HG03520 (cell line): ENCODE data around the gene SLC23A3.
A peak's percentile ranks its signal among the peaks of the same experiment; 100 is the strongest.
"Not testable (repeated sequence)": the region's sequence is repeated elsewhere in the genome, so short reads cannot be mapped to it uniquely, and the experiment has no call there.

Experiments
- ATAC-seq: cut with Tn5 transposase; IDR thresholded peaks from one replicate; pipeline ENCODE4 v1.9.1; 2021; ENCODE audit warnings: mild to moderate bottlenecking, moderate library complexity; ENCODE audit not compliant: unreplicated experiment

The SLC23A3 gene

DNA sequence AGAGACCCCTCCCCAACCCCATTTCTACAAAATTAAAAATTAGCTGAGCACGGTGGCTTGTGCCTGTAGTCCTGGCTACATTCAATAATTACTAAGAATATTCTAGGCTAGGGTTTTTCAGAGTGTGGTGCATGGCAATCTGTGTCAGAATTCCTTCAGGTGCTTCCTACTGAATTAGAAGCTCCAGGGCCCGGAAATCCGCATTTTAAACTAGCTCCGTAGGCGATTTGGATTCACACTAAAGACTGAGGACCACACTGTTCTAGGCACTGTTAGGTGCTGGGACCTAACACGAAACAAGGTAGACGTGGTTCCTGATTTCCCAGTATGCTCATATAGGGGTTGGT lies 36.1 kb upstream of the SLC23A3 start:
- no peak for ATAC-seq

DNA sequence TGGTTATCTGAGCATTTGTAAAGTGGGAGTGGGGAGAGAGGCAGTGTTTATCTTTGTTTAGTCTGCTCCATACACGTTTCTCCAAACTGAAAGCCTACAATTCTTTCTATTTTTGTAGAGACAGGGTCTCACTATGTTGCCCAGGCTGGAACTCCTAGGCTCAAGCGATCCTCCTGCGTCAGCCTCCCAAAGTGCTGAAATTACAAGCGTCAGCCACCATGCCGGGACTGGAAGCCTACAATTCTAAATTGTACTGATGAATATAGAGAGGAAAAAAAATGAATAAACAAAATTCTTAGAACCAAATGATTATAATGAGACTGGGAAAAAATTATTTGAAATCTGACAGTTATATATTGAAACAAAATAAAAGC lies 35.3 kb upstream of the SLC23A3 start:
- no peak for ATAC-seq

DNA sequence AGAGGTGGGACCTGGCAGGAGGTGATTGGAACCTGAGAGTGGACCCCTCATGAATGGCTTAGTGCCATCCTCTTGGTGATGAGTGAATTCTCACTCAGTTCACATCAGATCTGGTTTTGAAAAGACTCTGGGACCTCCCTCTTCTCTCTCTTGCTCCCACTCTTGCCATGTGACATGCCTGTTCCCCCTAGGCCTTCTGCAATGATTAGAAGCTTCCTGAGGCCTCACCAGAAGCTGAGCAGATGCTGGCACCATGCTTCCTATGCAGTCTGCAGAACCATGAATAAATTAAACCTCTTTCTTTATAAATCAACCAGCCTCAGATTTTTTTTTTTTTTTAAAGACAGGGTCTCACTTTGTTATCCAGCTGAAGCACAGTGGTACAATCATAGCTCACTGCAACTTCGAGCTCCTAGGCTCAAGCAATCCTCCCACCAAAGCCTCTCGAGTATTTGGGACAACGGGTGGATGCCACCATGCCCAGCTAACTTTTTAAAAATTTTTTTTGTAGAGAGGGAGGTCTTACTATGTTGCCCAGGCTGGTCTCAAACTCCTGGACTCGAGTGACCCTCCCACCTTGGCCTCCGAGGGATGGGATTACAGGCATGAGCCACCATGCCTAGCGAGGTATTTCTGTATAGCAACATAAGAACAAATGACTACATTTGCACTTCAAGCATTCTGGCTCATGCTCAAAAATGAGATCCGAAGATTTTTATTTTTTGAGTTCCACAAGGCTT lies 34.8 kb upstream of the SLC23A3 start:
- no peak for ATAC-seq

DNA sequence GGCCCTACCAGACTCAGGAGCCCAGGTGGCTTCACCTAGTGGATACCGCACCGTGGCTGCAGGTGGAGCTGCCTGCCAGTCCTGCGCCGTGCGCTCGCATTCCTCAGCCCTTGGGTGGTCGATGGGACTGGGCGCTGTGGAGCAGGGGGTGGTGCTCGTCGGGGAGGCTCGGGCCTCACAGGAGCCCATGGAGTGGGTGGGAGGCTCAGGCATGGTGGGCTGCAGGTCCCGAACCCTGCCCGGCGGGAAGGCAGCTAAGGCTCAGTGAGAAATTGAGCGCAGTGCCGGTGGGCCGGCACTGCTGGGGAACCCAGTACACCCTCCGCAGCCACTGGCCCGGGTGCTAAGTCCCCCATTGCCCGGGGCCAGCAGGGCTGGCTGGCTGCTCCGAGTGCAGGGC lies 31.5 kb upstream of the SLC23A3 start:
- ATAC-seq = not testable (repeated sequence)

DNA sequence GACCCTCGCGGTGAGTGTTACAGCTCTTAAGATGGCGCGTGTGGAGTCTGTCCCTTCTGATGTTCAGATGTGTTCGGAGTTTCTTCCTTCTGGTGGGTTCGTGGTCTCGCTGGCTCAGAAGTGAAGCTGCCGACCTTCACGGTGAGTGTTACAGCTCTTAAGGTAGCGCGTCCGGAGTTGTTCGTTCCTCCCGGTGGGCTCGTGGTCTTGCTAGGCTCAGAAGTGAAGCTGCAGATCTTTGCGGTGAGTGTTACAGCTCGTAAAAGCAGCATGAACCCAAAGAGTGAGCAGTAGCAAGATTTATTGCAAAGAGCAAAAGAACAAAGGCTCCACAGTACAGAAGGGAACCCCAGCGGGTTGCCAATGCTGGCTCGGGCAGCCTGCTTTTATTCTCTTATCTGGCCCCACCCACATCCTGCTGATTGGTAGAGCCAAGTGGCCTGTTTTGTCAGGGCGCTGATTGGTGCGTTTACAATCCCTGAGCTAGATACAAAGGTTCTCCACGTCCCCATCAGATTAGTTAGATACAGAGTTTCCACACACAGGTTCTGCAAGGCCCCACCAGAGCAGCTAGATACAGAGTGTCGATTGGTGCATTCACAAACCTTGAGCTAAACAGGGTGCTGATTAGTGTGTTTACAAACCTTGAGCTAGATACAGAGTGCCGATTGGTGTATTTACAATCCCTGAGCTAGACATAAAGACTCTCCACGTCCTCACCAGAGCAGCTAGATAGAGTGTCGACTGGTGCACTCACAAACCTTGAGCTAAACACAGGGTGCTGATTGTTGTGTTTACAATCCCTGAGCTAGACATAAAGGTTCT lies 30.9 kb upstream of the SLC23A3 start:
- ATAC-seq = not testable (repeated sequence)

DNA sequence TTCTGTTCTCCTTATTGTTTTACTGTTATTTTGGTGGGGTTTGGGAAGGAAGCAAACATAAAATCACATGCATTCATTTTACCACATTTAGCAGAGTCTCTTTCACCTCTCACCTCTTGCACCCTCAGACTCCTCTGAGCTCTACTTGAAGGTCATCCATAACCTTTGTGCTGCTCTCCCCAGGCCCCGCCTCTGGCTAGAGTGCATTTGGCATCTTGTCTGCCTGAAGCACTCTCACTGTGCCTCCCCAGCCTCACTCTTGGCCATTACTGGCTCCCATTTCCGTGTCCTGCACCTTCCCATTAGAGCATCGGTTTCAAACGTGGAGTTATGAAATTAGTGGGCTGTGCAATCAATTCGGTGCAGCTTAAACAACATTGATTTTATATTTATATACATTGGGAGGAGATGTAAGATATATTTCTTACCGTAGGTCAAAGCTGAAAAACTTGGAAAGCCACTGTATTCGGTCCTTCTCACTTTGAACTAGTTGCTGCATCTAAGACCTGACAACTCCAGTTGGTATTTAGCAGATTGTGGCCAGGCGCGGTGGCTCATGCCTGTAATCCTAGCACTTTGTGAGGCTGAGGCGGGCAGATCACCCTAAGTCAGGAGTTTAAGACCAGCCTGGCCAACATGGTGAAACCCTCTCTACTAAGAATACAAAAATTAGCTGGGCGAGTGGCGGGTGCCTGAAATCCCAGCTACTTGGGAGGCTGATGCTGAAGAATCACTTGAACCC lies 29.8 kb upstream of the SLC23A3 start:
- ATAC-seq = no peak

DNA sequence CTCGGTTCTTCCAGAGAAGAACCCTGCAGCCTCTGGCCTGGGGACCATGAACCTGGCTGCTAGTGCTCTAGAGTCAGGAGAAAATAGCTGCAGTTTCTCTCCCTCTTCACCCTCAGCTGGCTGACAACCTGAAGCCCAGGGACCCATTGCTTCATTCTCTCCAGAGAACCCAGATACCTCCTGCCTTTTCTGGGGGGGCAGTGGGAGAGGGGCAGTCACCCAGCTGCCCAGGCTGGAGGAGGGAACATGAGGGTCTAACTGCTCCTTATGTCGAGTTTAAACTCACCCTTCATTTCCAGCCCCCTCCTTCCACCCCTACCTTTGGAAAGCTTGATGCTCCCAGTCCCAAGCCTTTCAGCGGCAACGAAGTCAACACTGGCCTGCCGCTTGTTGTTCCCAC lies 29.1 kb upstream of the SLC23A3 start:
- ATAC-seq = no peak

DNA sequence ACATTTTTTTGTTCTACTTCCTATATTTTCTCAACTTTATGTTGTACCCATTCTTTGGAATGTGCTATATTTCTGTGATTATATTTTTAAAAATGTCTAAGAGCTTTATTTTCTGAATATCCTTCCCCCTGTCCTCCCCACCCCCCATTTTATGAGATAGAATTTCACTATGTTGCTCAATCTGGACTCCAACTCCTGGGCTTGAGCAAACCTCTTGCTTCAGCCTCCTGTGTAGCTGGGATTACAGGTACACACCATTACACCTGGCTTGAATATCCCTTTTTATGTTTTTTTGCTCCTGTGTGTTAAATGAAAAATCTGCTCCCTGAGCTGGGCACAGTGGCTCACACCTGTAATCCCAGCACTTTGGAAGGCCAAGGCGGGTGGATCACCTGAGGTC lies 27.6 kb upstream of the SLC23A3 start:
- ATAC-seq = no peak

DNA sequence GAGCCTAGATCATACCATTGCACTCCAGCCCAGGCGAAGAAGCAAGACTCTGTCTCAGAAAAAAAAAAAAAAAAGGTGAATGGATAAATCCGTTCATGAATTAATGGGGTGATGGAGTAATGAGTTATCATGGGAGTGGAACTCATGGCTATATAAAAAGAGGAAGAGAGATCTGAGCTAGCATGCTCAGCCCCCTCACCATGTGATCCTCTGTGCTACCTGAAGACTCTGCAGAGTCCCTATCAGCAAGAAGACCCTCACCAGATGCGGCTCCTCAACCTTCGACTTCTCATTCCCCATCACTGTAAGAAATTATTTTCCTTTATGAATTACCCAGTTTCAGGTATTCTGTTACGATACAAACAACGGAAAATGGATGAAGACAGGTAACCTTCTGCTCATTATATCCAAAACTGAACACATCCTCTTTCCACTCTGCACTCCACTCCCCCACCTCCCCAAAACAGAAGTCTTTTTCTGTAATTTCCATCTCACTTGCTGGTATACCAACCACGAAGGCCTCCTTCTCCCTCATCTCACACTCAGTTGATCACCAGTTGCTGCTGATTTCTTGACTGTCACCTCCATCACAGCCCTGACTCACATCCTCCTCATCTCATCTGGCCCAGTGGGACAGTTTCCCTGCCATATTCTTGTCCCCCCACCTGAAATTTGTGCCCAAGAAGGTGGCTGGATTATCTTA lies 17.1 kb upstream of the SLC23A3 start:
- ATAC-seq = no peak

DNA sequence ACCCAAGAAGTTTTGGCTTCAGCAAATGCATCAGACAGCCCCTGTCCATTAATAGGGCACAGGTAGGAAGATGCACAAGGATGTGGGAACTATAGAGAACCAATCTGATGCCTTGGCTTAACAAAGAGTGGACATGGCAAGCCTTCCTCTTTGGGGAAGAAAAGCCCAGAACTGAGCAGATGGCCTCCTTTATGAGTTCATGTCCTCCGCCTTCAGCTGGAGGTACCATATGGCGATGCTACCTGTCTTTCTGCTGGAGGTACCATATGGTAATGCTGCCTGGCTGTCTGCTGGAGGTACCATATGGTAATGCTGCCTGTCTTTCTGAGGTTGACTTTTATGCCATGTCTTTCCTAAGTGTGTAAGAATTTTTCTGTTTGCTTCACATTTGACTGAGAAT lies 14.3 kb upstream of the SLC23A3 start:
- no peak for ATAC-seq

DNA sequence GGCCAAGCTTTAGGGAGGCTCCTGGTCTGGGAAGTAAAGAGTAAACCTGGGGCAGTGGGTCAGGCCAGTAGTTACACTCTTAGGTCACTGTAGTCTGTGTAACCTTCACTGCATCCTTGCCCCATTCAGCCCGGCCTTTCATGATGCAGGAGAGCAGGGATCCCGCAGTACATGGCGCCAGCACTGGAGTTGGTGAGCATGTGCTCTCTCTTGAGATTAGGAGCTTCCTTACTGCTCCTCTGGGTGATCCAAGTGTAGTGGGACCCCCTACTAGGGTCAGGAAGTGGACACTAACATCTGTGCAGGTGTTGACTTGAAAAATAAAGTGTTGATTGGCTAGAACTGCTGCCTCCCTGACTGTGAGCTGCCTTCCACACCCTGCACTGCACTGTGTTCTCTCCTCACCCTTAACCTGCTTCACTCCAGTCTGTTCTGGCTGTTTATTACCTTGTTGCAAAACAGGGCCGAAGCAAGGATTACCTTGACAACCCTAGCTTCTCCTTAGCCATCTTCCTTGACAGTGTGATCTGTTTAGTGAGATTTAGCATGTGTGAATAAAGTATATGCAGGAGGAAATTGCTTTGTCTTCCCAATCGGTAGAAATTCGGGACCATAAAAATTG lies 13.4 kb upstream of the SLC23A3 start:
- no peak for ATAC-seq

DNA sequence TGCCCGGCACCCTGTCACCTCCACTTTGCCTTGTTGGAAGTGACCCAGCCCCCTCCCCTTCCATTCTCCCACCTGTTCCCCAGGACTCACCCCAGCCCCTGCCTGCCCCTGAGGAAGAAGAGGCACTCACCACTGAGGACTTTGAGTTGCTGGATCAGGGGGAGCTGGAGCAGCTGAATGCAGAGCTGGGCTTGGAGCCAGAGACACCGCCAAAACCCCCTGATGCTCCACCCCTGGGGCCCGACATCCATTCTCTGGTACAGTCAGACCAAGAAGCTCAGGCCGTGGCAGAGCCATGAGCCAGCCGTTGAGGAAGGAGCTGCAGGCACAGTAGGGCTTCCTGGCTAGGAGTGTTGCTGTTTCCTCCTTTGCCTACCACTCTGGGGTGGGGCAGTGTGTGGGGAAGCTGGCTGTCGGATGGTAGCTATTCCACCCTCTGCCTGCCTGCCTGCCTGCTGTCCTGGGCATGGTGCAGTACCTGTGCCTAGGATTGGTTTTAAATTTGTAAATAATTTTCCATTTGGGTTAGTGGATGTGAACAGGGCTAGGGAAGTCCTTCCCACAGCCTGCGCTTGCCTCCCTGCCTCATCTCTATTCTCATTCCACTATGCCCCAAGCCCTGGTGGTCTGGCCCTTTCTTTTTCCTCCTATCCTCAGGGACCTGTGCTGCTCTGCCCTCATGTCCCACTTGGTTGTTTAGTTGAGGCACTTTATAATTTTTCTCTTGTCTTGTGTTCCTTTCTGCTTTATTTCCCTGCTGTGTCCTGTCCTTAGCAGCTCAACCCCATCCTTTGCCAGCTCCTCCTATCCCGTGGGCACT lies 12.7 kb upstream of the SLC23A3 start:
- no peak for ATAC-seq

DNA sequence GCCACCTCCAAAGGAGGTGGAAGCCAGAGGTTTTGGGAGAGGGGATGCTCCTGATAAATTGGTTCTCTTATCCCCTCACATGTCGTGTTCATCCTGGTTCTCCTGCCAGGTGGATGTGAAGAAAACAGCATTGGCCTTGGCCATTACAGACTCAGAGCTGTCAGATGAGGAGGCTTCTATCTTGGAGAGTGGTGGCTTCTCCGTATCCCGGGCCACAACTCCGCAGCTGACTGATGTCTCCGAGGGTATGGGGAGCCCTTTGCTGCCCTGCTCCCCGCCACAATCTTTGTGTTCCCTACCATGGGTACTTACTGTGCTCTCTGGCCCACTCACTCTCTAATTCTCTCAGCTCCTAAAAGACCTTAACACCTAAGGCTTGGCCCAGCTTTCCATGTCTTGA lies 11.7 kb upstream of the SLC23A3 start:
- no peak for ATAC-seq

DNA sequence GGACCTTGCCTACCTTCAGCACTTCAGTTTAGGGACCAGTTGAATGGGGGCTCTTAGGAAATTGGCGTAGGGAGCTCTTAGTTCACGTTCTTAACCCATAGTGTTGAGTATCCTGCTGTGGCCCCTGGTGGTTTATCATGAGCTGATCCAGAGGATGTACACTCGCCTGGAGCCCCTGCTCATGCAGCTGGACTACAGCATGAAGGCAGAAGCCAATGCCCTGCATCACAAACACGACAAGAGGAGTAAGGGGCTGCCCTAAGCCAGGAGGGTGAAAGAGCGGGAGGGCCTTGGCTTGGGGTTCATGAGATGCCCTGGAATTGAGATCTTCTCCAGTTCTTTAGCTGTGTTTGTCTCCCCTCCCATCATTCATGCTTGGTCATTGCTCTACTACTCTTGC lies 11.1 kb upstream of the SLC23A3 start:
- ATAC-seq = no peak

DNA sequence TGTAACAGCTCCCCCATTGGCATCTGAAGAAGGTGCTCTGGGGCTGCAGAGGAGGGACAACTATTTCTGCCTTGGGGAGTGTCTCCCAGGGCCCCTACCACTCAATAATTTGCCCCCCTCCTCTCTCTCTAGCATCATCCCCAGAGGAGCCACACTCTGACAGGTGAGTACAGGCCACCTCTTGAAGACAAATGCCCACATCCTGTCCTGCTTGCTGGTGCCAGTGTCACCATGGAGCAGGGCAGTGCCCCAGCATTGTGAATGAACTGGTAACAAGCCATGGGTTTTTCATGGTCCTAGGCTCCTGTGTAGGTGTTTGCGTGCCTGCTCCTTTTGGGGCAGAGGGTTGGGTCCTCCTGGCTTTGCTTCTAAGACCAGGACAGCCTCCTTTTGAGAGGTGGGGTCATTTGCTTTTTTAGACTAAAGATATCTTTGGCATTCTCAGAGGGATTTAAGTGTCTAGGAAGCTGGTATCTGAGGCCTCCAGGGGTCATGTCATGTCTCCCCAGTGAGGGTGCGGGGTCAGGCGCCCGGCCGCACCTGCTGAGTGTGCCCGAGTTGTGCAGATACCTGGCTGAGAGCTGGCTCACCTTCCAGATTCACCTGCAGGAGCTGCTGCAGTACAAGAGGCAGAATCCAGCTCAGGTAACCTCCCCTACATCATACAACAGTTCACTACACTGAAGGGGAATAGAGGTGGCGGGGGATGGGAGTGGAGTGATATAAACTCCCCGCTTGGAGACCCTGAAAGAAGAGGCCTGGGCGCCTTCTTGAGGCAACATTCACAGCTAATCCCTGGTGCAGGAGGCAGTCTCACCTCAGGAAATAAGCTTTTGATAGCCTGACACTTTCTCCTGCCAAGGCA lies 10.0 kb upstream of the SLC23A3 start:
- no peak for ATAC-seq

DNA sequence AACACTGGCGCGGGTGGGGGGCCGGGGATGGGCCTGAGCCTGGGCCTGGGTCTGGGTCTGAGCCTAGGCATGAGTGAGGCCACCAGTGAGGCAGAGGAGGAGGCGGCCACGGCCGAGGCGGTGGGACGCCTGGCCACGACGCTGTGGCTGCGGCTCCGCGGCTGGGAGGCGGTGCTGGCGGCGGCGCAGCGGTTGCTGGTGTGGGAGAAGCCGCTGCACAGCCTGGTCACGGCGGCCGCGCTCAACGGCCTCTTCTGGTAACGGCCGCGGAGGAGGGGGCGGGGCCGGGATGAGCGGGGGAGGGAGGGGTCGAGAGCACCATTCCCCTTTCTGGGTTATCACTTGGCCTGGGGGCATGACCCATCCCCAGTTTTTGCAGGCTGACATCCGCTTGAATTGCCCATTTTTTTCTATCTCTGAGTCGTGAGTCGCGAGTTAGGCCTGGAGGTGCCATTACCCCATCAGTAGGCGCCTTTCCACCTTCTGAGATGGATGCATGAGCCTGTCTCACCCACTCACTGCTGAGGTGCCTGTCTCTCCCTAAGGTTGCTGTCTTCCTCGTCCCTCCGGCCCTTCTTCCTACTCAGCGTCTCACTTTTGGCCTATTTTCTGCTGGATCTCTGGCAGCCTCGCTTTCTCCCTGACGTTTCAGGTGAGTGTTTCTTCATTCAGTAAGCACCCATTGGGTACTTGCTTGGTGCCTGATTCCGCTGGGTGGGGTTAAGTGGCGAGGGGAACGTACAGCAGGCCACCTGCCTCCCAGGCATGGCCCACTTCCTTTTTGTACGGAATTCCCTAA lies 8.7 kb upstream of the SLC23A3 start:
- ATAC-seq = peak; percentile 14

DNA sequence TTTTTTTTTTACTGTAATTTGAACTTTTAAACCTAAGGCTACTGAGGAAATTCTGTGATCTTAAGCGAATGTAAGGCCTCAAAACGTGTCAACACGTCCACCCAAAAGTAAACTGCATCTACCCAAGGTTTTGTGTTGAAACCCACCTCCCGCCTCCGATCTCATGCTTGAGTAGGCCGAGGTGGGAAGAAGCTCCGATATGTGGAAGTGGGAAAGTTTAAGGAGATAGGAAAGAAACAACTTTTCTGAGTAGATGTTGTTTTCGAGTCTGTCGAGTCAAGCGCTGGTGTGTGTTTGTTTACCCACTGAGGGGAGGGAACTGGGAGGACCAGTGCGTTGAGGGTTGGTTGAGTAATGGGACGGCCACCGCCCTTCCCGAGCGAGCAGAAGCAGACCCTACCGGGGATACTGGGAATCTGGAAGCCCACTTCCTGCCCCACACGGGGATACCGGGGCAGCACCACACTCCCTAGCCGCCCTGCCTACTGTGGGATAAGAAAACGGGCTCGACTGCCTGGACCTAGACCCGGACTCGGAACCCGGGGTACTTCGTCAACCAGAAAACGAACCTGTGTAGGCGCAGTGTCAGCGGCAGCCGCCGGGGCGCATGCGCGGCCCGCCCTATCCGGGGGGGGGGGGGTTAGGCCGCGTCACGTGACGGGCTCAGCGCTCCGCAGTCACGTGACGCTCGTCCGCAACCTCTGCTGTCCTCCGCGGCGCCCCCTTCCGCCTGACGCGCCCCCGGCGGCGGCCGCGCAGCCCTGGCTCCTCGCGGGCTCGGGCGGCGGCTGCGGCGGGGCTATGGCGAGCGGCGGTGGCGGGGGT lies 7.9 kb upstream of the SLC23A3 start, which contains the start of gene RETREG2:
TSS of gene RETREG2 (plus strand) at position 724 of the 825 bp plus-strand sequence. CDS start at position 802, 78 bp downstream.
- ATAC-seq = peak; percentile 39
